B cell (primary cell): ENCODE data around the gene MICU2. TPM values are rescaled to one million over a fixed set of nuclear protein-coding genes. Genes with fewer than 3 reads are reported as not detected.

ENCODE experiments used
- ATAC-seq: fragments of 200-7000 bp; cut with Tn5 transposase; one replicate; pipeline ENCODE4 v1.10.0; 2021; ENCODE audit warnings: low read depth, mild to moderate bottlenecking, moderate number of reproducible peaks, moderate library complexity
- CTCF ChIA-PET: fragments of 350-600 bp; sonication (Branson Sonifier 250); formaldehyde crosslinking; loops from one replicate; lab custom pipeline; 2021; ENCODE audit warnings: antibody characterized with exemption, inconsistent platforms; lab: Charles Lee
- POLR2A ChIA-PET: fragments of 350-600 bp; sonication (Branson Sonifier 250); formaldehyde crosslinking; loops from one replicate; lab custom pipeline; 2021; ENCODE audit warnings: antibody characterized with exemption; lab: Charles Lee
- DNase-seq: peaks from one replicate; pipeline ENCODE4 v3.0.0; 2013
- H2AFZ ChIP-seq: 2 replicates; pipeline ENCODE4 v1.6.1; 2012; ENCODE audit warnings: mild to moderate bottlenecking, low read depth, low read length; ENCODE audit not compliant: insufficient read depth, poor library complexity, severe bottlenecking
- H3K27ac ChIP-seq, 2 donors: 1 replicate in 1 of 2; 2 replicates in 1 of 2; pipeline ENCODE4 v1.5.1; 2012 to 2013; ENCODE audit warnings: low read length in 2 of 2, mild to moderate bottlenecking in 2 of 2, moderate library complexity in 1 of 2
- H3K27me3 ChIP-seq, 4 experiments: fragments of 200-600 bp in 1 of 4; sonication (generic) in 1 of 4; replicated peaks in 1 of 4; 1 replicate in 2 of 4; 2 replicates in 2 of 4; pipeline versions ENCODE4 v1.6.1 to v1.7.0; 2013 to 2016; ENCODE audit warnings: low read length in 3 of 4, mild to moderate bottlenecking in 2 of 4, mixed read lengths in 1 of 4, moderate library complexity in 1 of 4; ENCODE audit not compliant: insufficient read depth in 4 of 4, control insufficient read depth in 3 of 4; ENCODE audit errors: control extremely low read depth in 1 of 4
- H3K36me3 ChIP-seq, 2 experiments: replicated peaks in 1 of 2; 1 replicate in 1 of 2; 2 replicates in 1 of 2; pipeline versions ENCODE4 v1.6.1 to v1.7.1; 2013; ENCODE audit warnings: low read length in 1 of 2; ENCODE audit not compliant: insufficient read depth in 2 of 2, control insufficient read depth in 1 of 2; ENCODE audit errors: control extremely low read depth in 1 of 2, extremely low read depth in 1 of 2
- H3K4me1 ChIP-seq, 2 donors: fragments of 200-600 bp in 1 of 2; sonication (generic) in 1 of 2; 1 replicate in 1 of 2; 2 replicates in 1 of 2; pipeline versions ENCODE4 v1.5.1 to v1.6.1; 2013 to 2017; ENCODE audit warnings: low read length in 2 of 2; ENCODE audit not compliant: control insufficient read depth in 2 of 2, insufficient read depth in 2 of 2
- H3K4me2 ChIP-seq: replicated peaks from 2 replicates; pipeline ENCODE3; 2012; ENCODE audit warnings: mild to moderate bottlenecking, low read depth, low read length; ENCODE audit not compliant: poor library complexity, severe bottlenecking
- H3K4me3 ChIP-seq, 5 experiments: fragments of 200-600 bp in 1 of 5; sonication (generic) in 1 of 5; 1 replicate in 3 of 5; 2 replicates in 2 of 5; pipeline versions ENCODE4 v1.5.1 to v1.7.0; 2011 to 2016; ENCODE audit warnings: low read length in 4 of 5, mild to moderate bottlenecking in 4 of 5, low read depth in 2 of 5, control low read depth in 1 of 5, moderate library complexity in 1 of 5; ENCODE audit not compliant: insufficient read depth in 1 of 5; ENCODE audit errors: control extremely low read depth in 1 of 5, extremely low read depth in 1 of 5
- H3K79me2 ChIP-seq: fragments of 200-600 bp; sonication (generic); one replicate; pipeline ENCODE4 v1.6.0; 2016; ENCODE audit warnings: low read length; ENCODE audit not compliant: control insufficient read depth, insufficient read depth
- H3K9ac ChIP-seq: fragments of 200-600 bp; sonication (generic); 2 replicates; pipeline ENCODE4 v1.6.1; 2017; ENCODE audit warnings: mild to moderate bottlenecking, low read length, moderate library complexity
- H3K9me3 ChIP-seq, 3 donors: one replicate each; pipeline versions ENCODE4 v1.6.1 to v1.7.1; 2013; ENCODE audit warnings: low read length in 2 of 3; ENCODE audit not compliant: control insufficient read depth in 2 of 3, insufficient read depth in 1 of 3; ENCODE audit errors: control extremely low read depth in 1 of 3
- H4K20me1 ChIP-seq: 2 replicates; pipeline ENCODE4 v1.6.0; 2012; ENCODE audit warnings: mild to moderate bottlenecking, low read length; ENCODE audit not compliant: insufficient read depth, control insufficient read depth, poor library complexity, severe bottlenecking
- H3K27ac Mint-ChIP-seq: one replicate; pipeline ENCODE4 v1.8.0; 2021; ENCODE audit warnings: mixed read lengths
- H3K27me3 Mint-ChIP-seq: one replicate; pipeline ENCODE4 v1.8.0; 2021; ENCODE audit warnings: mixed read lengths
- H3K4me1 Mint-ChIP-seq: one replicate; pipeline ENCODE4 v1.8.0; 2021; ENCODE audit warnings: mixed read lengths
- H3K4me3 Mint-ChIP-seq: one replicate; pipeline ENCODE4 v1.8.0; 2021; ENCODE audit warnings: mixed read lengths
- H3K9me3 Mint-ChIP-seq: one replicate; pipeline ENCODE4 v1.8.0; 2022; ENCODE audit warnings: mixed read lengths; ENCODE audit not compliant: insufficient read depth
- CTCF ChIP-seq: fragments of 200-600 bp; IDR thresholded peaks from one replicate; pipeline ENCODE4 v1.8.0; 2022; ENCODE audit warnings: antibody characterized with exemption, mild to moderate bottlenecking
- EZH2 ChIP-seq: IDR thresholded peaks from 2 replicates; pipeline ENCODE4 v1.6.1; 2012; ENCODE audit warnings: borderline replicate concordance, low read depth, mild to moderate bottlenecking, moderate library complexity, low read length; ENCODE audit not compliant: insufficient read depth, poor library complexity, severe bottlenecking
- WGBS: methylation state at CpG from one replicate; pipeline ENCODE4 v1.1.5; 2013; ENCODE audit warnings: missing lambda C conversion rate; ENCODE audit not compliant: insufficient coverage; 5-methylcytosine and 5-hydroxymethylcytosine counted together
- intact Hi-C: fragments of 100-400 bp; cut with micrococcal nuclease; formaldehyde crosslinking; loops from one replicate; pipeline ENCODE4 v1.10.0; 2022
- polyA plus RNA-seq: library from polyadenylated mRNA; depleted of rRNA; stranded (reverse); fragments of >200 nt; gene quantifications from 2 replicates; pipeline ENCODE4 v1.2.3, GENCODE V29; 2012
- total RNA-seq, 2 donors: library from RNA; stranded (reverse); fragments of 120-200 nt in 1 of 2; gene quantifications; 1 replicate in 1 of 2; 2 replicates in 1 of 2; pipeline versions ENCODE4 v1.2.3 to v1.2.4, GENCODE V29; 2013 to 2022

The MICU2 gene
- total and polyA plus RNA-seq, 2 donors (not counting 1 experiment from before 2014, with no cell fraction given): 52.2 to 56.7 TPM

DNA sequence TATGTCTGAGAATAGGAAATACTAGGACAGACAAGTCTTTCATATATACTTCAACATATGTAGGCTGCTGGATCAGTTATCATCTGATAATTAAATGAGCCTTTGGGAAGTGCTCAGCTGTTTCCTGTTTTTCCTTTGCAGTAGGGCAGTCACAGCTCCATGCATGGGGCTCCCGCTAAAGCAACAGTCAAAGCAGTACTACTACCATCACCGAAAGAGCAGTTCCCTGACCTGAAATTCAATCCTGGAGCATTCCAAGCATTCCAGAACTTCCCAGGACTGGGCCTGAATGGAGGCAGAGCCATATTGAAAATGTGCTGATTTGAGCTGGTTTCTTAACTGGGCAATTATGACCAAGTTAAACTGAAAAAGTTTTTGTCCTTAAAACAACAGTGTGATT is 20.5 kb downstream of the MICU2 start:
- Histone ChIP-seq H3K4me3 (no peak overlapping the region), H3K9me3 (peaks cover 2 to 12% (median 7%) of the 10 kb centered on the region in 3 donors), H3K27ac (no peak overlapping the region), H3K79me2 (peaks cover 93% of the 10 kb centered on the region), H3K9ac (no peak overlapping the region), H3K36me3 (no peaks in the 10 kb centered on the region), H3K4me1 (peaks cover 13 to 17% of the 10 kb centered on the region in 2 donors), H3K27me3 (no peaks in the 10 kb centered on the region), H3K4me2 (no peak overlapping the region), H4K20me1 (peaks cover 51% of the 10 kb centered on the region), H2AFZ (no peak overlapping the region)
- Mint-ChIP-seq H3K27me3 (no peaks in the 10 kb centered on the region), H3K27ac (no peak overlapping the region), H3K4me1 (peaks cover 36% of the 10 kb centered on the region), H3K4me3 (no peak overlapping the region), H3K9me3 (peaks cover 3% of the 10 kb centered on the region)
- ChIA-PET CTCF (no interaction called here), POLR2A (no interaction called here)
- ATAC-seq (no peak), DNase-seq (no peak)
- TF ChIP-seq EZH2 (no peak), CTCF (no peak)
- 94% methylated on average over 2 of the region's 2 CpGs for WGBS
- intact Hi-C loops: no loop called here

- peaks cover 93% of the 10 kb centered on the region for H3K79me2 ChIP-seq
- peaks cover 3% of the 10 kb centered on the region for H3K9me3 Mint-ChIP-seq
These were observed 23.2 kb downstream of the MICU2 start for GRCh38 chr13:21580736-21581135.

More at GRCh38 chr13:21580736-21581135, 23.2 kb downstream of the MICU2 start:
- H3K4me3 ChIP-seq: no peak overlapping the region
- H3K4me2 ChIP-seq: no peak overlapping the region
- peaks cover 2 to 12% (median 7%) of the 10 kb centered on the region in 3 donors for H3K9me3 ChIP-seq
- ChIA-PET POLR2A (no interaction called here), CTCF (interaction anchor here (2.2 kb wide), 1 partner anchor 58 kb away, joined by 7 read pairs; no protein-coding TSS in a partner anchor)
- no peak overlapping the region for H2AFZ ChIP-seq
- TF ChIP-seq EZH2: no peak
- TF ChIP-seq CTCF: no peak
- DNase-seq (no peak), ATAC-seq (no peak)
- peaks cover 13 to 23% of the 10 kb centered on the region in 2 donors for H3K4me1 ChIP-seq
- peak overlapping the region in 1 of 2 donors; percentile 38 for H3K27ac ChIP-seq
- H3K36me3 ChIP-seq: no peaks in the 10 kb centered on the region
- no peak overlapping the region for H3K9ac ChIP-seq
- no peaks in the 10 kb centered on the region for H3K27me3 ChIP-seq
- Mint-ChIP-seq H3K4me1 (peaks cover 33% of the 10 kb centered on the region), H3K4me3 (no peak overlapping the region), H3K27me3 (no peaks in the 10 kb centered on the region), H3K27ac (no peak overlapping the region)
- H4K20me1 ChIP-seq: peaks cover 50% of the 10 kb centered on the region
- intact Hi-C loops: no loop called here
